GM12878 (cell line): Measurements from ENCODE around the gene MFSD12.

Experiments used
- EP300 ChIP-seq, 2 experiments: fragments of 150-350 bp in 1 of 2; IDR thresholded peaks; 2 replicates each; pipeline ENCODE4 v1.6.1; 2011 to 2012; ENCODE audit warnings: low read depth in 2 of 2, low read length in 2 of 2, borderline replicate concordance in 1 of 2, improper control_type of control experiment in 1 of 2, inconsistent platforms in 1 of 2; ENCODE audit not compliant: control insufficient read depth in 1 of 2
- KLF5 ChIP-seq: fragments of 450-650 bp; IDR thresholded peaks from 2 replicates; pipeline ENCODE4 v1.6.1; 2014; ENCODE audit warnings: mild to moderate bottlenecking; ENCODE audit not compliant: partially characterized antibody
- MAX ChIP-seq: IDR thresholded peaks from 2 replicates; pipeline ENCODE4 v1.6.1; 2012; ENCODE audit warnings: low read depth, low read length, improper control_type of control experiment
- MEF2A ChIP-seq: IDR thresholded peaks from 2 replicates; pipeline ENCODE4 v1.6.1; 2011; ENCODE audit warnings: low read depth, mild to moderate bottlenecking, low read length, moderate library complexity; ENCODE audit not compliant: insufficient read depth
- MXI1 ChIP-seq: fragments of 150-350 bp; IDR thresholded peaks from 2 replicates; pipeline ENCODE4 v1.6.1; 2011; ENCODE audit warnings: low read depth, mild to moderate bottlenecking, inconsistent platforms, low read length, improper control_type of control experiment
- NFIC ChIP-seq: IDR thresholded peaks from 2 replicates; pipeline ENCODE4 v1.6.1; 2012; ENCODE audit warnings: low read depth, mild to moderate bottlenecking, inconsistent platforms, low read length, moderate library complexity
- POLR2A ChIP-seq: IDR thresholded peaks from 2 replicates; pipeline ENCODE4 v1.6.1; 2011; ENCODE audit warnings: low read depth, mild to moderate bottlenecking, low read length
- POLR2AphosphoS2 ChIP-seq: IDR thresholded peaks from 2 replicates; pipeline ENCODE4 v1.6.1; 2011; ENCODE audit warnings: low read depth, mild to moderate bottlenecking, low read length, improper control_type of control experiment, moderate library complexity
- POLR2AphosphoS5 ChIP-seq: IDR thresholded peaks from 2 replicates; pipeline ENCODE4 v1.6.1; 2011; ENCODE audit warnings: mild to moderate bottlenecking, low read length, inconsistent platforms
- REST ChIP-seq: IDR thresholded peaks from 2 replicates; pipeline ENCODE4 v1.6.1; 2012; ENCODE audit warnings: mild to moderate bottlenecking, low read depth, low read length
- RFX5 ChIP-seq: IDR thresholded peaks from 2 replicates; pipeline ENCODE4 v1.6.1; 2011; ENCODE audit warnings: low read depth, low read length, improper control_type of control experiment
- SPI1 ChIP-seq: IDR thresholded peaks from 2 replicates; pipeline ENCODE4 v1.6.1; 2011; ENCODE audit warnings: low read depth, mild to moderate bottlenecking, low read length, moderate library complexity, borderline replicate concordance; ENCODE audit not compliant: insufficient read depth
- TAF1 ChIP-seq: IDR thresholded peaks from 2 replicates; pipeline ENCODE4 v1.6.1; 2011; ENCODE audit warnings: mild to moderate bottlenecking, low read depth, low read length, borderline replicate concordance
- ZSCAN29 ChIP-seq: fragments of 450-650 bp; IDR thresholded peaks from 2 replicates; pipeline ENCODE4 v1.6.1; 2017; ENCODE audit warnings: mild to moderate bottlenecking, moderate library complexity

GRCh38 chr19:3499738-3500428 lies 57.5 kb downstream of the MFSD12 start:
- no peak for TF ChIP-seq KLF5
- TF ChIP-seq POLR2A = no peak
- TF ChIP-seq TAF1 = no peak
- no peak for TF ChIP-seq POLR2AphosphoS2
- no peak for TF ChIP-seq ZSCAN29
- TF ChIP-seq EP300 (IDR thresholded peaks at IDR 0.05; ENCODE audit: borderline replicate concordance in 1 of 2, control insufficient read depth in 1 of 2, low read depth in 2 of 2, low read length in 2 of 2) = no peak
- no peak for TF ChIP-seq NFIC
- TF ChIP-seq REST = no peak
- TF ChIP-seq MAX = no peak
- TF ChIP-seq POLR2AphosphoS5 = no peak
- no peak for TF ChIP-seq SPI1
- TF ChIP-seq RFX5 = no peak
- TF ChIP-seq MXI1 = no peak
- no peak for TF ChIP-seq MEF2A
